Measurements from ENCODE around the gene SIGLEC12.

Gene SIGLEC12

GRCh38 chr19:51501594-51502263 lies at the start of gene SIGLEC12:
Gene SIGLEC12 (minus strand): TSS chr19:51501800. CDS start chr19:51501733, 67 bp downstream.
- DNase-seq: no peak

DNA sequence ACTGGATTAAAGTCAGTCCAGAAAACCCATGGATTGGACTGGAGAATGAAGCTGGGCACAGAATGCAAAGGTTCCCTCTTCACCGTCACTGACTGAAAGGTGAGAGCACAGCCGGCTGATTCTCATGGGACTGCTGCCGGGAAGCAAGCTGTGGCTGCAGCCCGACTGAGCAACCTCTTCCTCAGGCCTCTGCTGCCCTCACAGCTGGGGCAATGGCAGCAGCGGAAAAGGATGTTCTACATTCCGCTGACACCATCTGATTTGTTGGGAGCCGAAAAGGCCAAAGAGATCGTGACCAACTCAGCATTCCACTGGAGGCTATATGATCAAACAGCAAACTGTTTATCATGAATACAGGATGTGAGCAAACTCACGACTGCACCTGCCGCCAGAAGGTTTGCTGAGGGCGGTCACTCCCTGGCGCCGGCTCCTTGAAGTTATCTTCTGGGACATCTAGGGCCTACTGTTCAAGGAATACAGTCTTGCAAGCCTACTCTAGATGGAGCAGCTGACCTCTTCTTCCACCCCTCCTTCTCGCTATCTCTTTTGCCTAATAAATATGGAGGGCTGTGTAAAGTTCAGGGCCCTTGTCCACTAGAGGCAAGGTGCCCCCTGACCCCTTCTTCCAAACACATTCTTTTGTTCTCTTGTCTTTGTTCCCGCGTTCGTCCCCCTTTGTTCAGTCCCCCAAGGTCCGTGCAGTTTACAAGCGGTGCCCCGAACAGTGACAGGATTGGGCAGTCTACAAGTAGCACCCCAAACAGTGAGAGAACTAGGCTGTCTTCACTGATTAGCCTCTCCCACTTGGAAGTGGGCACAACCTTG lies 49.5 kb upstream of the SIGLEC12 start:
- DNase-seq: no peak

GRCh38 chr19:51549533-51550324 lies 48.1 kb upstream of the SIGLEC12 start:
- no peak for DNase-seq

DNA sequence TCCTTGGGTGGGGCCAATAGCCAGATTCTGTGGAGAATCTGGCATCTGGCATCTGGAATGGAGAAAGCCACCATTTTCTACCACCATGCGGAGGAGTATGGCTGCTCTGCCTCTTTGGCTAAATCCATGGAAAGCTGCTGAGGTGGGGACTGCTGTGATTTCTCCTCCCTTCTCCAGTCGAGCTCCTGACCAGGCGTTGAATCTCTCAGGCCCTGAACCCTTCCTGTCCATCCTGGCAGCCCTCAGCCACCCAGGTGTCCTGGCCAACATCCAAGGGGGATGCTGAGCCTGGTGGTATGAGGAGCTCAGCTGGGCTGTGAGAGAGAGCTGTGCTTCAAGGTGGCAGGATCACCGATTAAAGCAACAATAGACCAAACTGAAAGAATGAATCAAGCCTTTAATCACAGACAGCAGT lies 47.3 kb upstream of the SIGLEC12 start:
- DNase-seq: no peak

DNA sequence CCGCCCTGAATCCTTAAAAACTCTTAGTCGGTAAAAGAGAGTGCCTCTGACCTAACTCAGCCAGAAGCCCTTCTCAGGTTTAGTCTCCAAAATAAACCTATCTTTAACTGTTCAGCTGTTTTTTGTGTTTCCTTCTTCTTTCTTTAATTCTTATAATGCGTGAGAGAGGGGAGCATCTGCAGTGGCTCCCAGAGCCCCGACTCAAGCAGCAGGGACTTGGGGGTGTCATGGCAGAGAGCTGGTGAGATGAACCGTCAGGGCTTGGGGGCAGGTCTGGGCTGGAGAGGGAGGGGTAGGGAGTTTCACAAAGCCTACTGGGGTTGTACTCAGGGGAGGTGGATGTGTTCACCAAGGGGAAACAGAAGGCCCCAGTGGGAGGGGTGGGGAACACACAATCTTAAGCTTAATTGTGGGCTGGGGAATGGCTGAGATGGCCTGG lies 46.6 kb upstream of the SIGLEC12 start:
- no peak for DNase-seq

- no peak for DNase-seq
Measured at GRCh38 chr19:51547397-51548212, 46.0 kb upstream of the SIGLEC12 start.

GRCh38 chr19:51546650-51547396 lies 45.2 kb upstream of the SIGLEC12 start:
- no peak for DNase-seq

DNA sequence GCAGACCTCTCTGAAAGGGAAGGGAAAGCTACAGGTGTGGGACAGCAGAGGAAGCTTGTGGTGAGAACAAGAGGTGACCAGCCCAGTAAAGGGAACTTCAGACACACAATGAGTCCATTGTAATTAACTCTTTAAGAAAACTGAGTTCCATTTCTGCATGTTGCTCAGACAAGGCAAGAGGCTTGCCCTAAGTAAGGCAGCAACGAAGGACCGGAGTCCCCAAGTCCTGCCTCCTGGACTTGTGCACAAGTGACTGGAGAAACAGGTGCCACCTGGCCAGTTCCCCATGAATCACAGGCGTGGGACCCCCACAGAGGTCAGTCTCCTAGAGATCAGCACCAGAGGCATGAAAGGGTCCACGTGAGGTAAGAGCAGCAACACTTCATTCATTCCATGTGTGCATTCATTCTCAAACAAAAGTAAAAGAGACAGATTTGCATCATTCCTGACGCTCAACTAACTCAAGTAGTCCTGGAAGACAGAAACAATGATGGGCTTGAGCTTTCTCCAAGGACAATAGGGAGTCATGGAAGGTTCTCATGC lies 44.6 kb upstream of the SIGLEC12 start:
- DNase-seq: no peak

- DNase-seq: no peak
Measured at GRCh38 chr19:51544038-51544437, 42.4 kb upstream of the SIGLEC12 start.

DNA sequence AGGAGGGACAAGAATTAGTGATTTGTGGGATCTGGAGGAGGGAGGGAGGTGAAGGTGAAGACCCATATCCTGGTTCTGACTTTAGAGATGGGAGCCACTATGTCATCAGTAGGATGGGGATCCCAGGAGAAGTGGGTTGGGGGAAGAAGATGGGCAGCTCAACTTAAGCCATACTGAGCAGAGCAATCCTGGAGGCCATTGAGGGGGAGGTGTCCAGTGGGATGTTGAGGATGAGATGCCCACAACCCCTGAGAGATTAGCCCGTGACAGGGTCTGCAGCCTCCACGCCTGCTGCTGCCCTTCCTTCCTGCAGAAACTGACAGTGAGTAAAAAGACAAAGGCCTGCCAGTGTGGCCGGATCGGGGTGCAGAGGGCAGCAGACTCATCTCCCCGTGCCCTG lies 41.1 kb upstream of the SIGLEC12 start:
- DNase-seq: no peak

- no peak for DNase-seq
Measured at GRCh38 chr19:51541458-51542357, 40.1 kb upstream of the SIGLEC12 start.

- no peak for DNase-seq
Measured at GRCh38 chr19:51539821-51540366, 38.3 kb upstream of the SIGLEC12 start.

DNA sequence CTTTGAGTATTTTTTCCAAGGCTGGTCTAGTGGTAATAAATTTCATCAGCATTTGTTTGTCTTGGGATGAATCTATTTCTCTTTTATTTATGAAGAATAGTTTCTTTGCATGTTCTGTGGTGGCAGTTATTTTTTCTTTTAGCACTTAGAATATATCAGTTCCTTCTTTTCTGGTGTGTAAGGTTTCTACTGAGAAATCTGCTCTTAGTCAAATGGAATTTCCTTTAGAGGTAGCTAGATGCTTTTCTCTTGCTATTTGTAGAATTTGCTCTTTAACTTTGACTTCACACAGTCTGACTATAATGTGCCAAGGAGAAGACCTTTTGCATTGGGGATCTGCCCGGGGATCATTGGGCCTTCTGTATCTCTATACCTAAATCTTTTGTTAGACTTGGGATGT lies 33.9 kb upstream of the SIGLEC12 start:
- DNase-seq: no peak

- no peak for DNase-seq
Measured at GRCh38 chr19:51531349-51532315, 30.0 kb upstream of the SIGLEC12 start, which contains the start of gene SIGLEC6. Gene SIGLEC6 (minus strand): TSS chr19:51531670. CDS start chr19:51531648, 22 bp downstream.

DNA sequence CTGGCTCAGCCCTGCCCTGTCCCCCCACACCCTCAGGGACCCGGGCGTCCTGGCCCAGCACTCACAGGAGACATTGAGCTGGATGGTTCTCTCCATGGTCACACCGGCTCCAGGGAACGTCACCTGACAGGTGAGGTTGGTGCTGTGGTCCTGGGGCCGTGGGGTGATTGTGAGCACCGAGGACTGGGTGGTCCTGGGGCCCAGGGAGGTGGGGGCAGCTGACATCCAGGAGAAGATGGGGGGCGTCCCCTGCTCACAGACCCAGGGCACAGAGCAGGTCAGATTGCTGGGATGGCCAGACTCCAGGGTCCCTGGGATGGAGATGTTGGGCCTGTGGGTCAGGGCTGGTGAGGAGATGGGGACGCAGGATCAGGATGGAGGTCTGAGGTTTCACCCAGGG lies 29.0 kb upstream of the SIGLEC12 start:
- no peak for DNase-seq

- no peak for DNase-seq
Measured at GRCh38 chr19:51529301-51529700, 27.7 kb upstream of the SIGLEC12 start.

DNA sequence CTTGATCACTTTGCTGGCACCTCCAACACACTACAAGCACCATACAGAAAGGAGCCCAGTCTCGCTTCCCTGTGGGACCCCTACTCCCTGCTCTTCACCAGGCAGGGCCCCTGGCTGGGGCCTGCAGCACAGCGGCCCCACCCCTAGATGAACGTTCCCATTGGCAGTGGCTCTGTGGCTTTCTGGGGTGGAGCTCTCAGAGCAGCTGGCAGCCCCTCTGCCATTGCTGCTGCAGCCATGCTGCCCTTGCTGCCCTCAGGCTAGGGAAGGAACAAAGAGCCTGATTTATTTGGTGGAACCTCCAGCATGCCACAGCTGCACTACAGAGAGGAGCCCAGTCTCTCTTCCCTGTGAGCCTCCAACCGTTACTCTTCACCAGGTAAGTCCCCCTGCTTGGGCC lies 24.1 kb upstream of the SIGLEC12 start:
- no peak for DNase-seq

- DNase-seq: no peak
Measured at GRCh38 chr19:51524666-51525264, 23.2 kb upstream of the SIGLEC12 start.

All from NCI-H1417 treated with DMSO at 0.1 percent for 48 hours (cell line).